Measurements from ENCODE around the gene LTBP2.
"Not testable (repeated sequence)": the region's sequence is repeated elsewhere in the genome, so short reads cannot be mapped to it uniquely, and the experiment has no call there.

Gene LTBP2

DNA sequence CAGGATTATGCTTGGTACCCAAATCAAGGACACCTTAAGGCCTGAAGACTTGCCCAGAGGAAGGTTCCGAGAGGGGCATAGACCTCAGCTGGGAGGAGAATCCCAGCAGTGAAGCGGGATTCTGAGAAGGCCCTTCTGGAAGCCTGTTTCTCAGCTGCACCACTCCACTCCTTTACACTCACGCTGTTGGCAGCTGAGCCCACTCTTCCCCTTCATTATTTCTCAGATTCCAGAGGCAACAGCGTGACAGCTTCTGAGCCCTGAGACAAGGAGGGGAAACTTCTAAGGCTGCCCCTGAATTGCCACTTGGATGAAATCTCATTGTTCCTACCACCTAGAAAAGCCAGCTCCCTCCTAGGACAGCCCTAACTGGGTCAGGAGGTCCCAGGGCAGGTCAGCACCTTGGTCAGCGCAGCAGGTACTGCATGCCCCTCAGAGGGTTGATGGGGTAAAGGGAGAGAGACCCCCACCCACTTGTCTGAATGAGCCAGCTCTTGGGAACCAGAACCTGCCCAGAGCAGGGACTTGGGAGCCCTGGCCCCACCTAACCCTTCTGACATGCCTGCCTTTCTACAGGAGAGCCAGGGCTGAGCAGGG lies 64.6 kb downstream of the LTBP2 start:
- DNase-seq, result no peak

DNA sequence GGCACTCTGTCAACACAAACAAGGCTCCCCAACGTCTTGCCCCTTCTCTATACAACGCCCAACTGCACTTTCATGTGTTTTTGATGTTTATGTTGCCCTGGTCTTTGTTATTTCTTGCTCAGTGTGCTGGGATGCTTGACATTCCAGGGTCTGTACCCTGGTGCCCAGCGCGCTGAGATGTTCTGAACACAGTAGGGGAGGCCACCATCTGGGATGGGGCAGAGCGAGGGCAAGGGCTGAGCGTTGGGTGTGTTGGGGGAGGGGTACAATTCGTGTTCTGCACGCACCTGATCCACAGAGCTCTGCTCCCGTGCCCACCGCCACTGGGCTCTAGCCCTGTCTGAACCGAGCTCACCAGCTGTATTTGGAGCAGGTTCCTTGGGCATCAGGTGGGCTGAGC lies 65.6 kb downstream of the LTBP2 start:
- no peak for DNase-seq

DNA sequence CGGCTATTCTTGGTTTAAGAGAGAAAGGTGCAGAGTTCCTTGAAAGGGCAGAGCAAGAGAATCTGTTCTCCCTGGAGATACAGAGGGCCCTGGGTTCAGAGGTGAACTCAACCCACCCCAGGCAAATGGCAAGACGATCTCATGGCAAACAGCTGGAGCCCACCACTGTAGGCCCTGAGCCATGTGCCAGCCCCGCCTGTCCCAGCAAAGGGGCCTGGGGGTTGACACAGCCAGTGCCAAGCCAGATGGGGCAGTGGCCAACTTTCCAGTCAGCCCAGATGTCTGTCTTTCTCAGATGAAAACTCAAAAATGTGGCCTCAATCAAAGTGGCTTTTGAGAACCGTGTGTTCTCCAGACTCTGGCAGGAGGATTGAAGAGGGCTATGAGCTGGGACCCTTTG lies 66.7 kb downstream of the LTBP2 start:
- no peak for DNase-seq

DNA sequence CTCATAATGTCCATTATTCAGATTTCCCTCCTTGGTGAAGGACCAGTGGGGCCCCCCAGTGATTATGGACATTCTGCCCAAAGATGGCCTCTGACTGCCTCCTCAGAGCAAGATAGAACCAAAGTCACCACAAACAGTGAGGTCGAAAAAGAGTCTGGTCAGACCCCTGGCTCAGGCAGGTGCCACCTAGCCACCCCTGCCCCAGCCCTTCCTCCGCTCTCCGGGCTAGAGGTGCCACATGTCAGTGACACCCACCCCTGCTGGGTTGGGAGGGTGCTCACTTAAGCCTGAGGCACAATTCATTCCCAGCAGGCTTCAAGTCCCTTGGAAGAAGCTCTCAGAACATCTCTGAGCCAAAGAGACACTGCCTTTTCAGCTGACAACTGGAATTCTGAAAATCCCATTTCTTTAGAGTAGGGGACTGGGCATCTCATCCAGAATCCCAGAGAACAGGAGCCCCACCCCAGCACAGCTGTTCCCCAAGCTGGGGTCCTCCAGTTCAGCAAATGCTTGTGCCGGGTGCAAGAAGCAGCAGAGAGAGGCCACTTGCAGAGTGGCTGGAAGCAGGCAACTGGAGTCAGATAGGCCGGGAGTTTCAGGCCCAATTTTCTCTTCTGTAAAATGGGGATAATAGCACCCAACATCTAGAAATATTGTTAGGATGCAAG lies 68.1 kb downstream of the LTBP2 start:
- no peak for DNase-seq

DNA sequence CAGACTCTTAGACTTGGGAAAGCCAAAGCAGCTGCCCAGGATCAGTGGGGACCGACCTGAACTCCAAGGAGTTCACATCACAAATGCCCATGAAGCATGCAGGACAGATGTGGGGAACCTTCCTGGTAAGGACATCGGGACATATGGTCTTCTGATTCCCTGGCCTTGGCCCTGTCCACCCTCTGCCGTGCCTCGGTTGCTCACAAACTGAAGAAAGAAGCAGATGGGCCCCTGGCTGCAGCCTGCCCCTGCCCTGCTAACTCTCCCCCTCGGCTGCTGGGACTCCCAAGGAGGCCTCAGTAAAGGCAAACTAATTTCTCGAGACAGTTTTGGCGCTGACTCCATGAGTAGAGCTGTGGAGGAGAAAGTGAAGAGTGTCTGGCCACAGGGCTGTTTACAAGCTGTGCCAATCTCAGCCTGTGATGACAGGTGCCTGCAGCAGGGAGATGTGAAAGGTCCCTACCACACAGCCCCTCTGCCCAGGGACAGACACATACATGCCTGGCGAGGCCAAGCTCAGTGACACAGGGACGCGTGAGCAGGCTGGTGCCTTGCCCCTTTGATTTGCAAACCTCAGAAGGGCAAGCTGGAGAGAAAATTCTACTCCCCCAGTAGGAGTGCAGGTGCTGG lies 69.9 kb downstream of the LTBP2 start:
- no peak for DNase-seq

DNA sequence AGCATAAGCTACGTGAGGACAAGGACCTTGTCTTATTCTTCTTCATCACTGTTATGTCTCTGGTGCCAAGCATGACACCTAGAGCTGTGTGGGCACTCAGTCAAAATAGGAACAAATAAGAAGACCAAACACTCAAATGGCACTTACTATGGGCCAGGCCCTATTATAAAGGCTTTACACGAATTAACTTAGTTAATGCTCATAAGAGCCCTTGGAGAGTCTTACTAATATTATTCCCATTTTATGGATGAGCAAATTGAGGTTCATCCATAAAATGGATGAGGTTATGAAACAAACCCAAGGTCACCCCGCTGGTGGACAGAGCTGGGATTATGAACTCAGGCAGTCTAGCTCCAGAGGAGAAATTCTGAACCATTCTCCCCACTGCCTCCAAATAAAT lies 70.8 kb downstream of the LTBP2 start:
- no peak for DNase-seq

DNA sequence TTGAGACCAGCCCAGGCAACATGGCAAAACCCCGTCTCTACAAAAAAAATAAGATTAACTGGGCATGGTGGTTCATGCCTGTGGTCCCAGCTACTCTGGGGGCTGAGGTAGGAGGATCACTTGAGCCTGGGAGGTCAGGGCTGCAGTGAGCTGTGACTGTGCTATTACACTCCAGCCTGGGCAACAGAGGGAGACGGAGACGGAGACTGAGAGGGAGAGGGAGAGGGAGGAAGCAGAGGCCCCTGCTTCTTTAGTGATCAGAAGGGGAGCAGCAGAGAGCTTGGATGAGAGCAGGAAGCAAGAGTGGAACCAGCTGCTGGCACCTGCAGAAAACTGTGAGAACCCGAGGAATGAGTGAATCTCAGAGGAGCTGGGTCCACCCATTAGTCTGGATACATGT lies 72.5 kb downstream of the LTBP2 start:
- DNase-seq, result no peak

DNA sequence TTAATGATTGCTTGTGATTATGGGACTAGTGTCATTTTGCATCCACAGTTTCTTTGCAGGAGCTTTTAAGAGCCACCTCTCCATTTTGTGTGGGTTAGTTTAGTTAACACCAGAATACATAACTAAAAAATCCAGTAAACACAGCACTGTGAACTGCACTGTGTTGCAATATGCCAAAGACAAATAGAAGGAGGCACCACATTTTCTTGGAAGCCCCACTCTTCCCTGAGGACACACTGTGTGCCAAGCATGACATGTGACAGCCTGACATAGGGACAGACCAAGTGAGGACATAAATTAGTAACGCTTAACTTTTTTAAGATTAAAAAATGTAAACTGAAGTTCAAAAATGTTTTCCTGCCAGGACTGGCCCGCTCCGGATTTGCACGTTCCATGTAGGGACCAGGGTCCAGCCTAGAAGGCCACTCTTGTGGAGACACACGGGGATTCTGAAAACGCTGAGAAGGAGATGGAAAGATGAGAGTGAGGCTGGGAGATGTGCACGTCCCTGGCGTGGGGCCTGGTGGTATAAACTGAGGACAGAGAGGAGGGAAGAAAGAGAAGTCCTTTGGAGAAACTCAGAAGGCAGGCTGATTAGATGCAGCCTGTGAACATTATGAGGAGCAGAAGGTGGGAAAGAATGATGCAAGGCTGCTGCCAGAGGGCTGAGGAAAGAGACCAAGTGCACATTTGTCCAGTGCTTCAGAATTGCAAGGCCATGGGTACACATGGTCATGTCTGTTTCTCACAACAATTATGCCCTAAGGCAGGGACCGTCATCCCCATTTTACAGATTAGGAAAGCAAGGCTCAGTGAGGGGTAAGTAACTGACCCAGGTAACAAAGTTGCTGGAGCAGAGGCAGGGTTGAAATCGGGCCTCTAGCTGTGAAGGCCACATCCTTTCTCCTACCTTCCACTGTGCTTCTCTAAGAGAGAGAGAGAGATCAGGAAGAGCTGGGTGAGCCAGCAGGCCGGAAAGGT lies 73.3 kb downstream of the LTBP2 start:
- DNase-seq, result no peak

DNA sequence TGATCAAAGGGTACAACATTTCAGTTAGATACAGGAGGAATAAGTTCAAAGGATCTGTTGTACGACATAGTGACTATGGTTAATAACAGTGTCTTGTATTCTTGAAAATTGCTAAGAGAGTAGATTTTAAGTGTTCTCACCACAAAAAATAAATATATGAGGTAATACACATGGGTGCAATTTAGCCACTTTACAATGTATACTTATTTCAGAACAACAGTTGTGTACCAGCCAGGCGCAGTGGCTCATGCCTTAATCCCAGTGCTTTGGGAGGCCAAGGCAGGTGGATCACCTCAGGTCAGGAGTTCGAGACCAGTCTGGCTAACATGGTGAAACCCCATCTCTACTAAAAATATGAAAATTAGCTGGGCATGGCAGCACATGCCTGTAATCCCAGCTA lies 75.7 kb downstream of the LTBP2 start:
- DNase-seq, result not testable (repeated sequence)

DNA sequence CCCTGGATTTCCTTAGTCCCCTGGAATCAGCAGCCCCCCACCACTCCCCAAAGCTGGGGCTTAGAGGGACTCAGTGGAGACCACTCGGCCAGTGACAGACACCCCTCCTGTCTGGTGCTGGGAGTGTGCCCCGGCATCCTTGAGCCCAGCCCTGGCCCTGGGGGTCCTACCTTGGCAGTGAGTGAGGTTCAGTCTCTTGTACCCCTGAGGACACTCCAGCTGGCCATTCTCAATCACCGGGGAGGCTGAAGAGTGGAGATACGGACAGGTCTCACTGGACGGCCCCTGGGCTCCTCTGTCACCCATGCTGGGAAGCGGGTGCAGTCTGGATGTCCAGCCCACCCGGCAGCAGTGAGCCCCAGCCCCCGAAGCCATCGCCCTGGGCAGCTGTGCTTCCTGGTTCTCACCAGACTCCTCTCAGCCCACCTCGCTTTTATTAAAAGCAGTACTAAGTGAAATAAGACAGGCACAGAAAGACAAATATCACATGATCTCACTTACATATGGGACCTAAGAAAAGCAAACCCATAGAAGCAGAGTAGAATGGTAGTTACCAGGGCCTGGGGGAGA lies 76.2 kb downstream of the LTBP2 start:
- DNase-seq, result no peak

DNA sequence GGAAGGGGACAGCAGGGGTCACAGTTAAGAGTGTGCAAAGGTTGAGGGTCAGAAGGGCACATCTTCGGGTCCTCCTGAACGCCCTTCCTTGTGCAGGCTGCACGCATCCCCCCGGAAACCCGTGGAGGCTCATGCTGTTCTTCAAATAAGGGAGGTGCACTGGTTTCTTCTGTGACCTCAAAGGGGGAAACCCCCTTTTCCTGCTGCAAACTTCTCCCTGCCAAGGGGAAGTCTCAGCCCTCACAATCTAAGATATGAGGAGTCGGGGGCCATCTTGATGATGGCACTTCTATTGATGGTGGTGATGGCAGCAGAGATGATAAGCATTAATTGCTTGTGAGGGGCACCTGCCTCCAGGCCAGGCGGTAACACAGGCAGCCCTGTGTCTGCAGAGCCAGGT lies 78.5 kb downstream of the LTBP2 start:
- no peak for DNase-seq

DNA sequence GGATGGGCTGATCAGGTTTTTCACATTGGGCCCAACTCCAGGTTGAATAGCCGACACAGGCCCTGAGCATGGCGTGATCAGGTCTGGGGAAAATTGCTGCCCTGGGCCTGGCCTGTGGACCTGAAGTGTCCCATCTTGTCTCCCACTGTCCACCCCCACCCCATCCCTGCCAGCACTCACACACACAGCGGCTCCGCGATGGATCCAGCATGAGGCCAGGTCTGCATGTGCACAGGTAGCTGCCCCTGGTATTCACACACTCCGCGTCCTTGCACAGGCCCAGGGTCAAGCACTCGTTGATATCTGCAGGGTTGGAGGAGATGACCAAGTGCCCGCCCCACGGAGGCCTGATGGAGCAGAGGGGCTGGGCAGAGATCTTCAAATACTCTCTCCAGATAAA lies 79.8 kb downstream of the LTBP2 start:
- no peak for DNase-seq

DNA sequence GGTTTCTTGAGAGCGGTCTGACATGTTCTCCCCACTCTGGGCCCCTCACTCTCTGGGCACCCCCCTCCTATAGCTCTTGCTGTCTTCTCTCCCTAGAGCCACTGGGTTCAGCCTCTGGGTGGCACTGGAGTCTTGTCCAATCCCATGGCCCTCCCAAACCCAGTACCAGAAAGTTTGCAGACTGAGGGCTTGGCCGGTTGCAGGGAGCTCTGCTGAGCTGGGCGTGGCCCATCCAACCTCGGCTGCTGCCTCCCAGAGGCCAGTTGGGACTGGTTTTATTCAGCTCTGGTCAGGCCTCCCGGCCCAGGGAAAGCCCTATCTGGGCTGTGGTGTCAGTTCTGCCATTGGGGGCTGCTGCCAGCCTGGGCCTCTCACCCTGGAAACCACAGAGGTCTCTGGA lies 80.6 kb downstream of the LTBP2 start:
- no peak for DNase-seq

DNA sequence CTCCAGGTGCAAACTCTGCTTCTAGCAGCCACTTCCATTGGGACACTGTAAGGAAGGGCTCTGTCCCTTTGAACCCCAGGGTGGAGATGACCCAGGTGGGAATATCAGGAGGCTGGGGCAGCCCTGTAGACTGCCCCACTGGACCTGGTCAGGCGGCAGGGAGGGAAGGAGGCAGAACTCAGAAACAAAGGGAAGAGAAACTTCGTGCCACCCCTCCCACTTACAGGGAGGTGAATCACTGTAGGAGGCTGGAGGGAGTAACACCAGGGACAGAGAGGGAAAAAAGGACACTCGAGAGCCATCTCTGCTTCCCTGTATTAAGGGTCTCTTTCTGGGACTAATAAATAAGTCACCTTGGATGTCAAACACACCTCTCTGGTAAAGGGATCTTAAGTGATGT lies 81.0 kb downstream of the LTBP2 start:
- no peak for DNase-seq

DNA sequence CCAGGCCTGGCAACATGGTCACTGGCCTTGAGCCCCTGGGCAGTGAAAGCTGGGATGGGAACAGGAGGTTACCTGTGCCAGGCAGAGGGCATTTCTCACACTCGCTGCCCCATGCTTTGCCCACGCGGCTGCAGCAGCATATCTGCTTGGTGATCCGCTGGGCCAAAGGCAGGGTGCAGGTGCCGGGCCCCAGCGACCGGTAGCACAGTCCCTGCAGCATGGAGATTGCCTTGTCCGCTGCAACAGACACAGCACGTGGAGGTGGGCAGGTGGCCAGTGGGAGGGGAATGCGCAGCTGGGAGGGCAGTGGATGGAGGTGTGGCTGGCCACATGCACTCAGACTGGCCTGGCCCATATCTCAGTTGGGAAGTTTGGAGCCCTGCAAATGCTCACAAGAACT lies 83.2 kb downstream of the LTBP2 start:
- no peak for DNase-seq

DNA sequence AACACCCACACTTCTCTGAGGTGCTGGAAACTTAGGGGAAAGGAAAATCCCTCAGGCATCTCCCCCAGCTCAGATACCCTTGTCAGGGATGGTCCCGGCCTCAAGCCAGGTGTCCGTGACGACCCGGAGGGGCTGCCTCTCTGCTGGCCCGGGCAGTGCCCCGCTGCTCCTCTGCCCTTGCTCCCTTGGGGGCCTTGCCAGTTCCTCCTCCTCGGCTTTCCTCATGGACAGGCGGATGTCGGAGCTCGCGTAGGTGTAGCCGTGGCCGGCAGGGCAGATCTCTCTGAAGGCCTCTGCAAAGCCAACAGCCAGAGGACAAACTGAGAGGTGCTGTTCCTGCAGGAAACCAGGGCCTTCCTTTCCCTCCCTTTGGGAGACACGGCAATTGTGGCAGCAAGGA lies 83.6 kb downstream of the LTBP2 start:
- DNase-seq, result no peak

DNA sequence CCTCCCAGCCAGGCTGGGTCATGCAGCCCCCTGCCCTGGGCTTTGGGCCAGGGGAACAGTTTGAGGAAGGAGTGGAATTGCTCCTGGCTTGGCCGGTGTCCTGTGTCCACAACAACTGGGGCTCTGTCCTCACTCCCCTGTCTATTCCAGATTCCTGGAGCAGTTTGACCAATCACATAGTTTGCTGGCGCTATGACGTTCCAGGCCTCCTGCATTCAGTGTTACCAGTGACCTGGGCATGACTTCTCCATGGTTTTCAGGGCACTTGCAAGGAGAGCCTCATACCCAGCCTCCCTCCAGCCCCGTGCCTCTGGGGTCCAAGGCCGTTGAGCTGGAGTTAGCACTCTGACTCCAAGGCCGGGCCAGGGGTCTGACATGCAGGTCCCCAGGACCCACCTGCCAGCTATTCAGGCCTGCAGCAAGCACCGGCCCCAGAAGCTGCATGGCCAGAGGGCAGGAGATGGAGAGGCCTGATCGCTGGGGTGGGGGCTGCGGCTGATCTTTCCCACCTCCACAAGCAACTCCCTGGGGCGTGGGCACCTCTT lies 84.2 kb downstream of the LTBP2 start:
- no peak for DNase-seq

DNA sequence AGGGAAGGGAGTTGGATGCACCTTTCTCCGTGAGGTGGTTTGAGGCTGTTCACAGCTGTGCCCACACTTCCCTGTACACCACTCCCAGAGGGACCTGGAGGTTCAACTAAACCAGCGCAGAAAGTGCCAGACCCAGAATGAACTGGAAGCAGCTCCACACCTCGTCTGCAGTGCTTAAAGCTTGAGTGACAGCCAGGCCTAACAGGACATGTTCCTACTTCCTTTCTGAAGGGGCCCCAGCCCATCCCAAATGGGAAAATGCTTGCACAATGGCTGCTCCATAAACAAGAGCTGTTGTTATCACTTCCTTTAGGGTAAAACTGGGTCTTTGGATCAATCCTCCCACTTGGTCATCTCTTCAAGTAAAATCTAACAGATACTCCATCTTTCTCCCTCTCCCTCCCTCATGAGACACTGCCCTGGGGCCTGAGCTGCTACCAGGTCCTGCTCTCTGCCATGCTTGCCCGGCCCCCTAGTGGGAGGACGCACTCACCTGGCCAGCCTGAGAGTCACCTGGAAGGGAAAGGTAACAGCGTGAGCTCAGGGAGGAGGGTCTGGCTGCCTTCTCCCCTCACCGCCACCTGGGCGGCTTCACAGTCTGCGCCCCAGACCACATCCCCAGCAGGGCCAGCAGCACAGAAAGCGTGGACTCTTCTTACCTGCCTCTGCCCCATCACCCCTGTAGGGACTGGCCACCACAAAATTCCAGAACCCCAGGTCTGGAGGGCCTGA lies 85.0 kb downstream of the LTBP2 start:
- DNase-seq, result no peak

DNA sequence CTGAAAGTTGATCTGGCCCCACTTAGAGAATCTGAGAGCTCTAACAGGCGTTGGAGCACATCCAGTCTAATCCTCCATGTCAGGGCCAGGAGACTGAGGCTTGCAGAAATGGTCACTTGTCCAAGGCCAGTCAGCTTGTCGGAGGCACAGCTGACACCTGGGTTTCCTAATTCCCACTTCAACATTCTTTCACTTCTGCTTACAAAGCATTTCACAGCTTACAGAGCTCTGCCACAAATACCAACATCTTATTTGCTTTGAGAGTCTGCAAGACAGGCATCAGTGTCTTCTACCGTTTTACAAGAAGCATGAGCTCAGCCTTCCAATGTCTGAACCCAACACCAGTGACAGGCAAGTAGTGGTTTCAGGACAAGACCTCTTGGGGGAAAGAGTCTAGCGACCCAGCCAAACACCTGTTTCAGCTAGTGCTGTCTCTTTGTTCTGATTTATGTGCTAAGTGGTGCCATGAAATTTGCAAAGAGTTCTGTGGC lies 86.6 kb downstream of the LTBP2 start:
- no peak for DNase-seq

DNA sequence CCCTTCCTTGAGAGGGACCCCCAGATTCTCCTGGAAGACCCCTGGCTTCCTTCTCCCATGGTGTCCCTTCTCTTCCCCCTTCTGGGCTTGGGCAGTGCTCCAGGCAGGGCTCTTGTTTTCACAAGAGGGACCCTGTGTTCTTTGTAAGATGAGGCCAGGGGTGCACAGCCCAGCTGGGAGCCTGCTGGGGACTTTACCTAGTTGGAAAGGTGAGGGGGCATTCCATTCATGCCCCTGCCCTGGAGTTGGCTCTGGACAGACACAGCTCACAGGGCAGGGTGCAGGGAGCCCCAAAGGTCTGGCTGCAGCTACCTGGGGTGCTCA lies 87.3 kb downstream of the LTBP2 start:
- no peak for DNase-seq

DNA sequence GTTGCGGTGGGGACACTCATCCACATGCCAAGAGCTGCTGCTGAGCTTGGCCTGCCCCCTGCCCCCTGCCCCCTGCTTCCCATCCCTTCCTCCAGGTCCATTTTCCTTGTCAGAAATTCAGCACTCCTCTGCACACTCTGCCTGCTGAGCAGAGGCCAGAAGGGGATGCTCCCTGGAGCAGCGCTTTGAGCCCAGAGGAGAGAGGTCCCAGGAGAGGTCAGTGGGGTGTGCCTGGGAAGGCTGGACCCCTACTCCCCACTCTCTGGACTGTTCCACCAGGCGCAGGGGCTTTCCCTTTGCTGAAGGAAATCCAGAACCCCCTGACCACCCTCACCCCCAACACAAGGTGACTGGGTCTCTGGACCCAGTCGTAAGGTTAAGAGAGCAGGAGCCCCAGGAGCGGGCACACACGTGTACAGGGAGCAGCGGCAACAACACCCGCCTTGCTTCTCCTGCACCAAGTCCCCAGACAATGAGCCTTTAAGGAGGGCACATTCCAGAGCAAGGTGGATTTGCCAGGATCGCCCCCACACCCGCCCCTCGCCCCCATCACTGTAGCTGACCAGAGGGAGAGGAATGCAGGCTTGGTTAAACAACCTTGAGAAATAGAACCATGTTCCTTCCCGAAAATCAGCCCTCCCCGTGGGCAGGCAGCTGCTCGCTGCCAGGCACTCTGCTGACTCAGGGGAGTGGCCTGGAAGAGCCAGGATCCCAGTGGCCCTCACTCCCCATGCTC lies 87.8 kb downstream of the LTBP2 start:
- DNase-seq, result no peak
